Peyer's patch (tissue), 4 donors: ENCODE results near the gene L3MBTL3.

Source experiments
- CTCF ChIP-seq, 6 experiments: fragments of 450-650 bp in 4 of 6; fragments of 200-600 bp in 2 of 6; sonication (generic) in 1 of 6; IDR thresholded peaks; one replicate each; pipeline ENCODE4 v1.5.1; 2017 to 2019; ENCODE audit warnings: antibody characterized with exemption in 6 of 6, mild to moderate bottlenecking in 3 of 6, moderate library complexity in 1 of 6
- POLR2A ChIP-seq, 2 donors: fragments of 450-650 bp; IDR thresholded peaks; one replicate each; pipeline ENCODE4 v1.5.1; 2017; ENCODE audit warnings: antibody characterized with exemption in 2 of 2, mild to moderate bottlenecking in 2 of 2, moderate library complexity in 2 of 2

- TF ChIP-seq CTCF (IDR thresholded peaks at IDR 0.05), result no peak
- TF ChIP-seq POLR2A (IDR thresholded peaks at IDR 0.05), result no peak
Measured at GRCh38 chr6:130065609-130066156, 47.3 kb downstream of the L3MBTL3 start.
